ENCODE measurements around the gene HSBP1L1.
A peak's percentile ranks its signal among the peaks of the same experiment; 100 is the strongest.

HSBP1L1 gene

DNA sequence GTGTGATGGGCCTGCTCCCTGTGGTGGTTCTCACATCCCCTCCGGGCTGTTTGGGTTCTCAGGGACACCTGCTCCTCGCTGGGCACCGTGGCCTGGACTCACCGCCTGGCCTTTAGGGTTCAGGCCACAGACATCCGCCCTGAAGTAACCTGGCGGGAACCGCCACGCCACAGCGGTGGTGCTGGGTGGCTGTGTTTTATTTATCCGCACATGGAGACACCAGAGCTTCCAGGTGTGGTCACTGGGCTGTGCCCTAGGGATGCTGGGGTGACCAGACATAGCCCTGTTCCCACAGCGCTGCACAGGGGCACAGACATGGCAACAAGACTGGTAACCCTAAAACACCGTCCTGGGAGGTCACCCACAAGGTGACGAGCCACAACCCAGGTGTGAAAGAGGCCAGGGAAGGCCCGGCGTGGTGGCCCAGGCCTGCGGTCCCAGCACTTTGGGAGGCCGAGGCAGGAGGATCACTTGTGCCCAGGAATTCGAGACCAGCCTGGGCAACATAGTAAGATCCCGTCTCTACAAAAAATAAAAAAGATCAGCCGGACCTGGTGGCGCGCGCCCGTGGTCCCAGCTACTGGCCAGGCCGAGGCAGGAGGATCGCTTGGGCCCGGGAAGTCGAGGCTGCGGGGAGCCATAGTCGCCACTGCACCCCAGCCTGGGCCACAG is 649 bp upstream of the HSBP1L1 start:
- Histone ChIP-seq H3K36me3 (ENCODE audit: low read depth) (peaks cover 19% of the 10 kb centered on the region), H3K27me3 (ENCODE audit: insufficient read depth, poor library complexity, severe bottlenecking) (no peaks in the 10 kb centered on the region), H3K27ac (ENCODE audit: poor library complexity, severe bottlenecking) (peak overlapping the region; percentile 93), H3K9me3 (ENCODE audit: severe bottlenecking) (no peaks in the 10 kb centered on the region), H3K4me3 (ENCODE audit: severe bottlenecking) (peak overlapping the region; percentile 57), H3K4me1 (ENCODE audit: insufficient read depth, poor library complexity, severe bottlenecking) (peaks cover 28% of the 10 kb centered on the region)
- no peak for DNase-seq (ENCODE audit: low spot score)
- TF ChIP-seq, protein P1, sequence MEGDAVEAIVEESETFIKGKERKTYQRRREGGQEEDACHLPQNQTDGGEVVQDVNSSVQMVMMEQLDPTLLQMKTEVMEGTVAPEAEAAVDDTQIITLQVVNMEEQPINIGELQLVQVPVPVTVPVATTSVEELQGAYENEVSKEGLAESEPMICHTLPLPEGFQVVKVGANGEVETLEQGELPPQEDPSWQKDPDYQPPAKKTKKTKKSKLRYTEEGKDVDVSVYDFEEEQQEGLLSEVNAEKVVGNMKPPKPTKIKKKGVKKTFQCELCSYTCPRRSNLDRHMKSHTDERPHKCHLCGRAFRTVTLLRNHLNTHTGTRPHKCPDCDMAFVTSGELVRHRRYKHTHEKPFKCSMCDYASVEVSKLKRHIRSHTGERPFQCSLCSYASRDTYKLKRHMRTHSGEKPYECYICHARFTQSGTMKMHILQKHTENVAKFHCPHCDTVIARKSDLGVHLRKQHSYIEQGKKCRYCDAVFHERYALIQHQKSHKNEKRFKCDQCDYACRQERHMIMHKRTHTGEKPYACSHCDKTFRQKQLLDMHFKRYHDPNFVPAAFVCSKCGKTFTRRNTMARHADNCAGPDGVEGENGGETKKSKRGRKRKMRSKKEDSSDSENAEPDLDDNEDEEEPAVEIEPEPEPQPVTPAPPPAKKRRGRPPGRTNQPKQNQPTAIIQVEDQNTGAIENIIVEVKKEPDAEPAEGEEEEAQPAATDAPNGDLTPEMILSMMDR (IDR thresholded peaks at IDR 0.05; ENCODE audit: poor library complexity, severe bottlenecking) = no peak
- no peak for ATAC-seq (ENCODE audit: low read depth)

DNA sequence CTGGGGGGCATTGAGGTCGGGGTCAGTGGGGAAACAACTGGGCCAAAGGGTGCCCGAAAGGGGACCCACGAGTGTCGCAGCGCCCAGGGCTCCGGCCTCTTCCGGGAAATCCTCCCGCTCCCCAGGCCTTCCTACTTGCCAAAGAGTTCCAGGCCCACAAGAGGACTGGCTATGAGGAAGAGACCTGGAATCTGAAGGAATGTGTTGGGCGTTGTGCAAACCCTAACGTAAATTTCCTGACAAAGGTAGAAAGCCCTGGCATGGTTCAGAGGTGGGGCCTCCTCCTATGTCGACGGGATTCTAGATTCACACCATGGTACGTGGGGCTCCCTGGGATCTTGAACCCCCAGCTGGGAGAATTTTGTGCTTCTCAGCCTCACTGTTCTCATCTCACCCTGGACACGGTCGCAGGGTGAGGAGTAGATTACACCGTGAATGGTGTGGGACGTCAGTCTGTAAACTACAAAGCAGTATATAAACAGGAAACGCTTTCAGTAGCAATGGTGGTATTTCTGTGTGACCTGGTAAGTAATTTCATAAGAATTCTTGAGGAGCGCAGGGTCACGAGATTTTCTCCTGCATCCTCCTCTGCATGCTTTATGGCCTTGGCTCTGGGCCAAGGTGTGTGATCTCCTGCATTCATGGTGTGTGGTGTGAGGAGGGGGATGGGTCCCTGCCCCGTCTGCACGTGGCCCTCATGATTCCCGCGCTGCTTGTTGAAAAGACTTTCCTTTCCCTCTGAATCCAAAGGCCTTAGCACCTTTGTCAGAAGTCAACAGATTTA is 868 bp downstream of the HSBP1L1 start:
- peak overlapping the region; percentile 57 for H3K4me3 ChIP-seq (ENCODE audit: severe bottlenecking)
- no peaks in the 10 kb centered on the region for H3K9me3 ChIP-seq (ENCODE audit: severe bottlenecking)
- TF ChIP-seq, protein P1 (IDR thresholded peaks at IDR 0.05; ENCODE audit: poor library complexity, severe bottlenecking) = no peak
- DNase-seq (ENCODE audit: low spot score) (no peak), ATAC-seq (ENCODE audit: low read depth) (peak; percentile 77)
- H3K4me1 ChIP-seq (ENCODE audit: insufficient read depth, poor library complexity, severe bottlenecking) = peaks cover 22% of the 10 kb centered on the region
- no peaks in the 10 kb centered on the region for H3K27me3 ChIP-seq (ENCODE audit: insufficient read depth, poor library complexity, severe bottlenecking)
- peaks cover 27% of the 10 kb centered on the region for H3K36me3 ChIP-seq (ENCODE audit: low read depth)
- H3K27ac ChIP-seq (ENCODE audit: poor library complexity, severe bottlenecking) = peak overlapping the region; percentile 93

DNA sequence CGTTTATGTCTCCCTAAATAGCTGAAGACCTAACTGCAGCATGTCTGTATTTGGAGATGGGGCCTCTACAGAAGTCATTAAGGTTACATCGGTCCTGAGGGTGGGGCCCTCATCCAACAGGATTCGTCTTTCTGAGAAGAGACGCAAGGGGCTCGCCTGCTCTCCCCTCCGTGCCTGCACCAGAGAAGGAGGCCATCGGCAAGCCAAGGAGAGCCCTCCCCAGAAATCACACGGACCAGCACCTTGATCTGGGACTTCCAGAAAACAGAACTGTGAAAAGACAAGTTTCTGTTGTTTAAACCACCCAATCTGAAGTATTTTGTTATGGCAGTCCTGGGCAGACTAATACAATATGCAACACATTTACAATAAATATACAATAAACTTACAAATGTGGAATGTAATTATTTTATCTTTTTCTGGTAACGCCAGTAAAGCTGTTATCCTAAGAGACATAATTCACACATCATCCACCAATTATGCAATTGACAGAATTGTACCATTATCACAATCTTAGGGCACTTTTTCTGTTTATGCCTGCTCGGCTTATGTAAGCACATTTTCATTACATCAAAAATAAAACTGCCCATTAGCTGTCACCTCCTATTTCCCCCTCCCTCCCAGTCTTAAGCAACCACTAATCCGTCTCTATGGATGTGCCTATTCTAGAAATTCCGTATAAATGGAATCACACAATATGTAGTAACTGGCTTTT is 6.1 kb downstream of the HSBP1L1 start:
- TF ChIP-seq, protein P1 (IDR thresholded peaks at IDR 0.05; ENCODE audit: poor library complexity, severe bottlenecking) = no peak
- peaks cover 79% of the 10 kb centered on the region for H3K36me3 ChIP-seq (ENCODE audit: low read depth)
- ATAC-seq (ENCODE audit: low read depth) (no peak), DNase-seq (ENCODE audit: low spot score) (no peak)
- no peaks in the 10 kb centered on the region for H3K9me3 ChIP-seq (ENCODE audit: severe bottlenecking)
- peaks cover 2% of the 10 kb centered on the region for H3K4me1 ChIP-seq (ENCODE audit: insufficient read depth, poor library complexity, severe bottlenecking)
- H3K4me3 ChIP-seq (ENCODE audit: severe bottlenecking) = no peak overlapping the region
- no peak overlapping the region for H3K27ac ChIP-seq (ENCODE audit: poor library complexity, severe bottlenecking)
- no peaks in the 10 kb centered on the region for H3K27me3 ChIP-seq (ENCODE audit: insufficient read depth, poor library complexity, severe bottlenecking)

DNA sequence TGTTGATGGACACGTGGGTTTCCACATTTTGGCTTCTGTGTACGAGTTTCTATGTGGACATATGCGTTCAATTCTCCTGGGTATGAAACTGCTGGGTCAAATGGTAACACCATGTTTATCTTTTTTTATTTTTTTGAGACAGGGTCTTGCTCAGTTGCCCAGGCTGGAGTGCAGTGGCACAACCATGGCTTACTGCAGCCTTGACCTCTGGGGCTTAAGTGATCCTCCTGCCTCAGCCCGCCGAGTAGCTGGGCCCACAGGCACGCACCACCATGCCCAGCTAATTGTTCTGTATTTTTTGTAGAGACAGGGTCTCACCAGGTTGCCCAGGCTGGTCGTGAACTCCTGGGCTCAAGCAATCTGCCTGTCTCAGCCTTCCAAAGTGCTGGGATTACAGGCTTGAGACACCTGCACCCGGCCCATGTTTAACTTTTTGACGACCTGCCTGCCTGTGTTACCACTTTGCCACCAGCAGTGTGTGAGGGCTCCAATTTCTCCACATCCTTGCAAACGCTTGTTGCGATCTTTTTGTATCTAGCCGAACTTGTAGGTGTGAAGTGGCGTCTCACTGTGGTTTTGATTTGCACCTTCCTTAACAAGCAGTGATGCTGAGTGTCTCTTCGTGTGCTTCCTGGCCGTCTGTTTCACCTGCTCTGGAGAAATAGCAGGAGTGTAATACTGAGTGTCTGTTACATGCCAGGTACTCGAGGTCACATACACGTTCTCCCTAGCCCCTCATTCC is 6.9 kb downstream of the HSBP1L1 start:
- no peak overlapping the region for H3K27ac ChIP-seq (ENCODE audit: poor library complexity, severe bottlenecking)
- no peaks in the 10 kb centered on the region for H3K9me3 ChIP-seq (ENCODE audit: severe bottlenecking)
- TF ChIP-seq, protein P1 (IDR thresholded peaks at IDR 0.05; ENCODE audit: poor library complexity, severe bottlenecking) = no peak
- no peak overlapping the region for H3K4me3 ChIP-seq (ENCODE audit: severe bottlenecking)
- H3K27me3 ChIP-seq (ENCODE audit: insufficient read depth, poor library complexity, severe bottlenecking) = no peaks in the 10 kb centered on the region
- ATAC-seq (ENCODE audit: low read depth) (no peak), DNase-seq (ENCODE audit: low spot score) (no peak)
- no peaks in the 10 kb centered on the region for H3K4me1 ChIP-seq (ENCODE audit: insufficient read depth, poor library complexity, severe bottlenecking)
- H3K36me3 ChIP-seq (ENCODE audit: low read depth) = peaks cover 84% of the 10 kb centered on the region

Data from RWPE2 (cell line).